Hair follicle dermal papilla cell (primary cell): ENCODE measurements around the gene PAK1. TPM values are rescaled to one million over a fixed set of nuclear protein-coding genes. Genes with fewer than 3 reads are reported as not detected.

Experiments used
- total RNA-seq: library from RNA; depleted of rRNA; stranded (reverse); fragments of >200 nt; gene quantifications from 2 replicates; pipeline ENCODE4 v1.2.3, GENCODE V29; 2012

PAK1 gene
- 44.1 and 46.6 TPM in 2 replicates for total RNA-seq

DNA sequence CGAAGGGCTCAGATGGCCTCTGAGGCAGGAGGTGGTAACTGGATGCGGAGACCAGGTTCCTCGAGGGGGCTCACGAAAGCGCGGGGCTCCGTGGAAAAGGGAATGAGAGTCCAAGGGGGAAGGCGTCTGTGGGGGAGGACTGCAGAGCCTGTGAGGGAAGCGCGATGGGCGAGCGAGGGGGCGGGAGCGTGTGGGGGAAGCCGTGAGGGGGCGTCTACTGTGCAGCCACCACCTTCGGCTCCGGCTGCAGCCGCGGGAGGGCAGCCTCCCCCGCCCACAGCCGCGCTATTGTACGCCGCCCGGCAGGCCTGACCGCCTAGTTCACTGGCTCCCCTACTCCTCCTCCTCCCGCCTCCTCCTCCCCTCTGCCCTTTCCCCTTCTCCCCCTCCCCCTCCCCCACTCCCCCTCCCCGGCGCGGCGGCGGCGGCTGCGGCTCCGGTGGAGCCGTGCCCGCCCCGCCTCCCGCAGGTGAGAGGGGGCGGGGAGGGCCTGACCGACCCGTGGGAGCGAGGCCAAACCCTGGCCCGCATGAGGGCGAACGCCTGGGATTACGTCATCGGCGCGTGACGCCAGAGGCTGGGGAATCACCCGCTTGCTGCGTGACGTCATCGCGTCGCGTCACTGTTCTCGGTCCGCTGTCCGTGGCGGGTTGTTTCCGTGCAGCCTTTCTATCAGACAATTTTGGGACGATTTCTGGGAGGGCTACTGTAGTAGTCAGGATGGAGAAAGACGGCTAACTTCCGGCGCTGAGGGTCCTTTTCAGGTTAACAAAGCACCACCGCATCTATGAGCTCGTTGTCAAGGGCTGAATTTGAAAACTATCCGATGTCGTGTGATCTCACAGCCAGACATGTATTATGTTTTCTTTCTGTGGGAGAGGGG is at the start of gene PAK1:
Gene PAK1, minus strand, starts transcription at position 294 of the 883 bp plus-strand sequence. CDS start 81,574 bp downstream, outside the sequence.

DNA sequence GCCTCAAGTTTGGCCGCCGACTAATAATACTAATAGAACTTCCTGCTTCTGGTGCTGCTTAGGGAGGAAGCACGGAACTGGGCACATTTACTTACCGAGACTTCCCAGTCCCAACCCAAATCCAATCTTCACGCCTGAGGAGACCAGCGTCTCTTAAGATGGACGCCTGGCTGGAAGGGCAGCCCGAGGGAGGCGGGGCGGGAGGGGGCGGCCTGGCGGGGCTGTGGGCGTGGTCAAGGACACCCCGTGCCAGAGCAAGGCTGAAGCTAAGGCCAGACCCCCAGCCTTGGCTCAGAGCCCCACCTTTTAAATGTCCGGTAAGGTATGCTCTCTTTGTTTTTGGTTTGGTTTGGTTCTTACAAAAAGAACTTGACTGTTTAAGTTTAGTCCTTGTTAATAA is 172.4 kb downstream of the PAK1 start, which contains the start of gene GDPD4:
Gene GDPD4, minus strand, starts transcription at position 177 of the 400 bp plus-strand sequence. CDS start 16,549 bp downstream, outside the sequence.

Other genes starting within 250 kb of the PAK1 start
- not detected in 2 replicates for gene GDPD4, start 172.4 kb downstream of the PAK1 start, total RNA-seq
- 0.85 and 1.1 TPM in 2 replicates for gene AQP11, start 115.9 kb upstream of the PAK1 start, total RNA-seq
- 61.7 and 81.3 TPM in 2 replicates for gene CLNS1A, start 163.7 kb upstream of the PAK1 start, total RNA-seq